Pancreas (tissue), 10 donors: ENCODE measurements around the gene DNAAF2. TPM values are rescaled to one million over a fixed set of nuclear protein-coding genes. Genes with fewer than 3 reads are reported as not detected.

Source experiments
- ATAC-seq, 4 donors: fragments of 200-7000 bp; cut with Tn5 transposase; one replicate each; pipeline versions ENCODE4 v1.8.0 to v1.9.1; 2020; ENCODE audit warnings: mild to moderate bottlenecking in 4 of 4, moderate library complexity in 4 of 4
- DNase-seq, 6 donors: peaks; one replicate each; pipeline ENCODE4 v3.0.0-alpha.2; 2020
- FAIRE-seq: peaks from 2 replicates; lab custom pipeline; 2012; peaks lifted over from hg19 to GRCh38; lab: Jason Lieb, UNC
- H3K27ac ChIP-seq, 4 donors: fragments of 200-600 bp; sonication (generic); 1 replicate in 3 of 4; 2 replicates in 1 of 4; pipeline versions ENCODE4 v1.5.0 to v1.8.0; 2020
- H3K27me3 ChIP-seq, 4 donors: fragments of 200-600 bp; one replicate each; pipeline ENCODE4 v1.8.0; 2021
- H3K36me3 ChIP-seq, 3 donors: fragments of 200-600 bp; sonication (generic) in 1 of 3; one replicate each; pipeline versions ENCODE4 v1.5.0 to v1.8.0; 2020 to 2021
- H3K4me1 ChIP-seq, 3 donors: fragments of 200-600 bp; one replicate each; pipeline ENCODE4 v1.8.0; 2021
- H3K4me3 ChIP-seq, 4 donors: fragments of 200-600 bp; sonication (generic) in 2 of 4; one replicate each; pipeline versions ENCODE4 v1.5.0 to v1.8.0; 2020 to 2021
- H3K9me3 ChIP-seq, 4 donors: fragments of 200-600 bp; one replicate each; pipeline ENCODE4 v1.8.0; 2021
- CTCF ChIP-seq, 4 donors: fragments of 200-600 bp; sonication (generic) in 3 of 4; IDR thresholded peaks; one replicate each; pipeline versions ENCODE4 v1.5.0 to v1.8.0; 2021; ENCODE audit warnings: antibody characterized with exemption in 4 of 4
- WGBS, 2 donors: extraction: QIAGEN DNeasy Blood & Tissue Kit; methylation state at CpG; one replicate each; pipeline ENCODE4 v1.1.7; 2013; 5-methylcytosine and 5-hydroxymethylcytosine counted together
- intact Hi-C, 3 donors: fragments of 100-400 bp; cut with DNase I; formaldehyde crosslinking; loops; one replicate each; pipeline versions ENCODE4 v1.11.1 to v1.14.2; 2022
- polyA plus RNA-seq, 2 donors: library from polyadenylated mRNA; stranded (reverse); fragments of 200-250 nt; gene quantifications; one replicate each; pipeline ENCODE4 v1.2.3, GENCODE V29; 2013
- total RNA-seq, 6 donors: library from RNA; stranded (reverse); fragmentation: NEBNext Ultra II Directional in 4 of 6; extraction: Animal tissue kit (Norgen Biotek cat#: 25700) in 4 of 6; gene quantifications; one replicate each; pipeline versions ENCODE4 v1.2.1 to v1.2.4, GENCODE V29; 2021 to 2023
- donor health status: healthy with polysubstance abuse.
- donor health status: DM: no; HTN: no; CAD: no; lungs with moderate emphysema.
- donor health status: DM: no; HTN: no; CAD: no.
- donor health status: control.
- donor health status: control.
- donor health status: Bipolar disorder and iron deficiency.
- donor health status: DM: yes; HTN: yes; CAD: no.
- donor health status: DM: no; HTN: no; CAD: no.
- donor health status: DM: no; HTN: no; CAD: no.
- donor health status: DM: yes; HTN: yes; CAD: no.

Gene DNAAF2
- total and polyA plus RNA-seq, 8 donors = 3.2 to 5.4 (median 4.1) TPM

GRCh38 chr14:49617852-49618519 lies 17.1 kb downstream of the DNAAF2 start:
- H3K27ac ChIP-seq = no peak overlapping the region
- DNase-seq (no peak), ATAC-seq (no peak), FAIRE-seq (no peak)
- no peaks in the 10 kb centered on the region for H3K9me3 ChIP-seq
- no peaks in the 10 kb centered on the region for H3K27me3 ChIP-seq
- H3K36me3 ChIP-seq = no peaks in the 10 kb centered on the region
- intact Hi-C loops = no loop called here
- no peak for TF ChIP-seq CTCF (IDR thresholded peaks at IDR 0.05)
- 71 to 83% methylated on average over 6 of the region's 6 CpGs for WGBS, 2 donors
- no peak overlapping the region for H3K4me3 ChIP-seq
- H3K4me1 ChIP-seq = peaks cover 0 to 10% (median 8%) of the 10 kb centered on the region in 3 donors

DNA sequence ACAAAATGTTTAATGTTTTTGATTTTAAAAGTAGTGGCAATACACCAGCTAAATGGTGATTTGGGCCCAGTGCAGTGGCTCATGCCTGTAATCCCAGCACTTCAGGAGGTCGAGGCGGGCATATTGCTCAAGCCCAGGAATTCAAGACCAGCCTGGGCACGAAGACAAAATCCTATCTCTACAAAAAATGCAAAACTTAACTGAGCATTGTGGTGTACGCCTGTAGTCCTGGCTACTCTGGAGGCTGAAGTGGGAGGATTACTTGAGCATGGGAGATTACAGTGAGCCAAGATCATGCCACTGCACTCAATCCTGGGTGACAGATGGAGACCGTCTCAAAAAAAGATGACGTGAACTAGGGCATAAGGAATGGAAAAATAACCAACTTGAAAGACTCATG lies 19.3 kb downstream of the DNAAF2 start:
- intact Hi-C loops = no loop called here
- FAIRE-seq (no peak), DNase-seq (no peak), ATAC-seq (no peak)
- Histone ChIP-seq H3K27me3 (no peaks in the 10 kb centered on the region), H3K4me3 (no peak overlapping the region), H3K36me3 (no peaks in the 10 kb centered on the region), H3K9me3 (no peaks in the 10 kb centered on the region), H3K4me1 (peaks cover 0 to 6% (median 0%) of the 10 kb centered on the region in 3 donors), H3K27ac (no peak overlapping the region)
- no peak for TF ChIP-seq CTCF (IDR thresholded peaks at IDR 0.05)
- WGBS, 2 donors = 74 to 81% methylated on average over 6 of the region's 6 CpGs

GRCh38 chr14:49614196-49614595 lies 20.8 kb downstream of the DNAAF2 start:
- no peaks in the 10 kb centered on the region for H3K36me3 ChIP-seq
- peaks cover 0 to 6% (median 0%) of the 10 kb centered on the region in 3 donors for H3K4me1 ChIP-seq
- no peak for DNase-seq
- no peak for FAIRE-seq
- no peak for ATAC-seq
- 82 to 91% methylated on average over 2 of the region's 2 CpGs for whole genome bisulfite sequencing, 2 donors
- no peaks in the 10 kb centered on the region for H3K9me3 ChIP-seq
- no peak overlapping the region for H3K27ac ChIP-seq
- H3K4me3 ChIP-seq = no peak overlapping the region
- intact Hi-C loops = no loop called here
- no peaks in the 10 kb centered on the region for H3K27me3 ChIP-seq
- no peak for TF ChIP-seq CTCF (IDR thresholded peaks at IDR 0.05)

GRCh38 chr14:49612671-49613070 lies 22.4 kb downstream of the DNAAF2 start:
- no peak overlapping the region for H3K4me3 ChIP-seq
- no peaks in the 10 kb centered on the region for H3K27me3 ChIP-seq
- ATAC-seq (no peak), DNase-seq (no peak), FAIRE-seq (no peak)
- H3K9me3 ChIP-seq = no peaks in the 10 kb centered on the region
- intact Hi-C loops = no loop called here
- 92 to 94% methylated on average over 8 of the region's 8 CpGs for WGBS, 2 donors
- H3K4me1 ChIP-seq = peaks cover 0 to under 1% (median 0%) of the 10 kb centered on the region in 3 donors
- H3K27ac ChIP-seq = no peak overlapping the region
- H3K36me3 ChIP-seq = no peaks in the 10 kb centered on the region
- no peak for TF ChIP-seq CTCF (IDR thresholded peaks at IDR 0.05)

- no peaks in the 10 kb centered on the region for H3K27me3 ChIP-seq
- intact Hi-C loops = no loop called here
- no peak overlapping the region for H3K27ac ChIP-seq
- WGBS, 2 donors = 93 to 94% methylated on average over 4 of the region's 4 CpGs
- no peaks in the 10 kb centered on the region for H3K9me3 ChIP-seq
- ATAC-seq (no peak), FAIRE-seq (no peak), DNase-seq (no peak)
- TF ChIP-seq CTCF (IDR thresholded peaks at IDR 0.05) = no peak
- H3K4me1 ChIP-seq = no peaks in the 10 kb centered on the region
- no peaks in the 10 kb centered on the region for H3K36me3 ChIP-seq
- no peak overlapping the region for H3K4me3 ChIP-seq
Measured at GRCh38 chr14:49612251-49612650, 22.8 kb downstream of the DNAAF2 start.
